K562 (cell line): ENCODE measurements around the gene VAC14. TPM values are rescaled to one million over a fixed set of nuclear protein-coding genes. Genes with fewer than 3 reads are reported as not detected.

Experiments
- ARHGAP35 ChIP-seq: fragments of 450-650 bp; IDR thresholded peaks from 2 replicates; pipeline ENCODE4 v1.6.1; 2018; ENCODE audit not compliant: partially characterized antibody
- ARNT ChIP-seq, 2 experiments: fragments of 450-650 bp; IDR thresholded peaks; 2 replicates each; pipeline ENCODE4 v1.6.1; 2016; ENCODE audit warnings: mild to moderate bottlenecking in 1 of 2
- ATF4 ChIP-seq: fragments of 450-650 bp; formaldehyde crosslinking; IDR thresholded peaks from 2 replicates; pipeline ENCODE4 v1.4.0; 2022; ENCODE audit warnings: mild to moderate bottlenecking, moderate library complexity
- BCL6 ChIP-seq: fragments of 250-450 bp; sonication (Bioruptor Pico); IDR thresholded peaks from 2 replicates; pipeline ENCODE4 v1.4.0; 2020
- BRCA1 ChIP-seq, 2 experiments: fragments of 450-650 bp in 1 of 2; sonication (generic) in 1 of 2; formaldehyde crosslinking in 1 of 2; IDR thresholded peaks; 2 replicates each; pipeline versions ENCODE4 v1.5.0 to v1.6.1; 2017 to 2020; ENCODE audit warnings: mild to moderate bottlenecking in 1 of 2, missing genetic modification reagents in 1 of 2
- CAMTA2 ChIP-seq: fragments of 250-450 bp; sonication (Bioruptor Pico); conservative IDR thresholded peaks from 2 replicates; pipeline ENCODE4 v1.5.1; 2022
- FOS ChIP-seq: IDR thresholded peaks from 3 replicates; pipeline ENCODE4 v1.6.1; 2011; ENCODE audit not compliant: insufficient read length; ENCODE audit errors: extremely low read depth
- GATAD2B ChIP-seq: fragments of 450-650 bp; IDR thresholded peaks from 2 replicates; pipeline ENCODE4 v1.6.1; 2017; ENCODE audit warnings: mild to moderate bottlenecking, borderline replicate concordance
- HLTF ChIP-seq: fragments of 450-650 bp; IDR thresholded peaks from 2 replicates; pipeline ENCODE4 v1.6.1; 2016
- JUND ChIP-seq, 2 experiments: IDR thresholded peaks; 2 replicates in 1 of 2; 3 replicates in 1 of 2; pipeline ENCODE4 v1.6.1; 2011; ENCODE audit warnings: borderline replicate concordance in 2 of 2, low read depth in 2 of 2, low read length in 2 of 2, improper control_type of control experiment in 1 of 2, missing biosample characterization in 1 of 2, missing genetic modification characterization in 1 of 2, missing genetic modification reagents in 1 of 2
- KLF1 ChIP-seq: fragments of 450-650 bp; IDR thresholded peaks from 2 replicates; pipeline ENCODE4 v1.6.1; 2016; ENCODE audit warnings: missing genetic modification characterization, missing compliant biosample characterization
- MCM5 ChIP-seq: fragments of 450-650 bp; IDR thresholded peaks from 2 replicates; pipeline ENCODE4 v1.6.1; 2016; ENCODE audit warnings: low read depth
- NBN ChIP-seq: fragments of 450-650 bp; IDR thresholded peaks from 2 replicates; pipeline ENCODE4 v1.6.1; 2016; ENCODE audit warnings: low read depth, mild to moderate bottlenecking
- NCOA6 ChIP-seq: fragments of 450-650 bp; IDR thresholded peaks from 2 replicates; pipeline ENCODE4 v1.6.1; 2017; ENCODE audit warnings: mild to moderate bottlenecking
- PREB ChIP-seq: sonication (generic); formaldehyde crosslinking; IDR thresholded peaks from 2 replicates; pipeline ENCODE4 v1.8.1; 2023; ENCODE audit warnings: mild to moderate bottlenecking, missing genetic modification reagents
- PTTG1 ChIP-seq: fragments of 450-650 bp; IDR thresholded peaks from 2 replicates; pipeline ENCODE4 v1.6.1; 2016; ENCODE audit warnings: low read depth, mild to moderate bottlenecking, missing genetic modification characterization, missing compliant biosample characterization
- RNF2 ChIP-seq: sonication (generic); IDR thresholded peaks from 2 replicates; pipeline ENCODE4 v1.6.1; 2016
- SAFB2 ChIP-seq: fragments of 200-400 bp; formaldehyde crosslinking; IDR thresholded peaks from 2 replicates; pipeline ENCODE4 v1.6.1; 2018; ENCODE audit warnings: borderline replicate concordance, low read length, low read depth, moderate library complexity; ENCODE audit not compliant: severe bottlenecking
- SPI1 ChIP-seq: IDR thresholded peaks from 2 replicates; pipeline ENCODE4 v1.6.1; 2011; ENCODE audit warnings: low read depth, low read length, control low read depth, borderline replicate concordance
- THAP12 ChIP-seq: fragments of 250-450 bp; sonication (Bioruptor Pico); IDR thresholded peaks from 2 replicates; pipeline ENCODE4 v1.9.0; 2021; ENCODE audit warnings: mild to moderate bottlenecking, inconsistent platforms
- TSC22D4 ChIP-seq: fragments of 450-650 bp; IDR thresholded peaks from 2 replicates; pipeline ENCODE4 v1.6.1; 2016; ENCODE audit warnings: missing genetic modification characterization, missing biosample characterization, control low read depth
- ZFP91 ChIP-seq: sonication (generic); formaldehyde crosslinking; IDR thresholded peaks from 2 replicates; pipeline ENCODE4 v1.8.0; 2022; ENCODE audit warnings: mild to moderate bottlenecking, missing genetic modification reagents
- ZNF324 ChIP-seq: fragments of 250-450 bp; sonication (Bioruptor Pico); IDR thresholded peaks from 2 replicates; pipeline ENCODE4 v1.4.0; 2020; ENCODE audit warnings: mild to moderate bottlenecking
- ZNF780A ChIP-seq: fragments of 250-450 bp; sonication (Bioruptor Pico); IDR thresholded peaks from 2 replicates; pipeline ENCODE4 v1.5.0; 2021; ENCODE audit warnings: mild to moderate bottlenecking
- polyA plus RNA-seq, 8 experiments: library from polyadenylated mRNA; depleted of rRNA in 4 of 8; stranded (reverse) in 5 of 8; unstranded in 3 of 8; fragments of >200 nt; fragmentation: Nextera tagmentation in 2 of 8; fragmentation: Illumina TruSeq in 1 of 8; extraction: Ambion mirVana in 2 of 8; extraction: Trizol in 1 of 8; gene quantifications; 2 replicates each; pipeline versions ENCODE4 v1.2.1 to v1.2.3, GENCODE V29; 2011 to 2014; ENCODE audit warnings: inconsistent platforms in 1 of 8, missing spikeins in 1 of 8
- total RNA-seq, 7 experiments: library from RNA; depleted of rRNA in 6 of 7; stranded (reverse); fragments of >200 nt in 6 of 7; fragmentation: Illumina TruSeq in 2 of 7; extraction: Trizol in 2 of 7; gene quantifications; 2 replicates each; pipeline versions ENCODE4 v1.2.1 to v1.2.3, GENCODE V29; 2011 to 2021; ENCODE audit warnings: low replicate concordance in 1 of 7

Gene VAC14
- total and polyA plus RNA-seq, 9 of the 15 experiments (the other 6 are each of a cell fraction or from before 2014, with no cell fraction given), result 1.3 to 41.6 (median 26.6) TPM

- peak; percentile 55 for TF ChIP-seq JUND (IDR thresholded peaks at IDR 0.05; ENCODE audit: borderline replicate concordance, low read depth, low read length)
- peak; percentile 43; the same call in 1 of the 3 replicates for TF ChIP-seq JUND (tag; IDR thresholded peaks at IDR 0.05; ENCODE audit: borderline replicate concordance, low read depth, low read length)
- no peak for TF ChIP-seq PREB (CRISPR knock-in tag)
- no peak for TF ChIP-seq CAMTA2
- TF ChIP-seq BCL6, result no peak
- TF ChIP-seq ARNT (IDR thresholded peaks at IDR 0.05), result peak in 1 of 2 experiments; percentile 79; a peak in 1 of 4 replicates
- no peak for TF ChIP-seq ZNF324 (CRISPR knock-in tag)
- TF ChIP-seq MCM5, result no peak
- TF ChIP-seq HLTF, result no peak
- TF ChIP-seq GATAD2B, result no peak
- TF ChIP-seq SAFB2, result no peak
- peak; percentile 52; the same call in 1 of the 2 replicates for TF ChIP-seq NBN
- TF ChIP-seq KLF1 (tag), result no peak
- no peak for TF ChIP-seq PTTG1 (tag)
- TF ChIP-seq SPI1, result no peak
- no peak for TF ChIP-seq RNF2
- TF ChIP-seq ZFP91 (CRISPR knock-in tag), result no peak
- no peak for TF ChIP-seq FOS
- TF ChIP-seq BRCA1 (IDR thresholded peaks at IDR 0.05), result no peak
- no peak for TF ChIP-seq BRCA1 (CRISPR knock-in tag; IDR thresholded peaks at IDR 0.05)
- TF ChIP-seq TSC22D4 (tag), result no peak
- no peak for TF ChIP-seq NCOA6
- no peak for TF ChIP-seq THAP12 (CRISPR knock-in tag)
- TF ChIP-seq ZNF780A (CRISPR knock-in tag), result no peak
- no peak for TF ChIP-seq ATF4 (CRISPR knock-in tag)
- TF ChIP-seq ARHGAP35, result no peak
These were observed 146.9 kb downstream of the VAC14 start (continued) for GRCh38 chr16:70653809-70654771.
